H1 (cell line): ENCODE measurements around the gene RMDN2. TPM values are rescaled to one million over a fixed set of nuclear protein-coding genes. Genes with fewer than 3 reads are reported as not detected.

Experiments
- CTCF ChIA-PET: fragments of 300-600 bp; sonication (Branson Sonifier 250); formaldehyde crosslinking; loops from one replicate; lab custom pipeline; 2021; ENCODE audit not compliant: partially characterized antibody; lab: Charles Lee
- POLR2A ChIA-PET: fragments of 300-600 bp; sonication (Branson Sonifier 250); formaldehyde crosslinking; loops from one replicate; lab custom pipeline; 2021; ENCODE audit warnings: inconsistent platforms; ENCODE audit not compliant: partially characterized antibody; lab: Charles Lee
- DNase-seq, 2 experiments: peaks; one replicate each; pipeline versions ENCODE4 v3.0.0 to v3.0.0-alpha.2; 2010 to 2022; ENCODE audit warnings: low spot score in 2 of 2, low read depth in 1 of 2, mixed read lengths in 1 of 2
- FAIRE-seq: peaks from 2 replicates; lab custom pipeline; 2011; peaks lifted over from hg19 to GRCh38; lab: Jason Lieb, UNC
- H2AFZ ChIP-seq: 2 replicates; pipeline ENCODE4 v1.8.1; 2012; ENCODE audit warnings: low read length, inconsistent platforms
- H2AK5ac ChIP-seq: 2 replicates; pipeline ENCODE4 v1.6.1; 2013; ENCODE audit warnings: low read depth, low read length
- H2BK120ac ChIP-seq: replicated peaks from 2 replicates; pipeline ENCODE3; 2013; ENCODE audit warnings: low read depth, low read length, inconsistent platforms
- H2BK12ac ChIP-seq: 2 replicates; pipeline ENCODE4 v1.6.1; 2013; ENCODE audit warnings: low read depth, low read length
- H2BK15ac ChIP-seq: 2 replicates; pipeline ENCODE4 v1.6.1; 2013; ENCODE audit warnings: low read length
- H2BK20ac ChIP-seq: 2 replicates; pipeline ENCODE4 v1.6.1; 2013; ENCODE audit warnings: low read length
- H2BK5ac ChIP-seq: 2 replicates; pipeline ENCODE4 v1.6.1; 2013; ENCODE audit warnings: low read depth, low read length
- H3K14ac ChIP-seq: 2 replicates; pipeline ENCODE4 v1.6.1; 2013; ENCODE audit warnings: inconsistent platforms; ENCODE audit not compliant: insufficient read length
- H3K18ac ChIP-seq: 2 replicates; pipeline ENCODE4 v1.6.1; 2013; ENCODE audit warnings: low read length; ENCODE audit errors: extremely low read depth
- H3K23ac ChIP-seq: 2 replicates; pipeline ENCODE4 v1.6.1; 2013; ENCODE audit warnings: inconsistent platforms; ENCODE audit not compliant: insufficient read length
- H3K23me2 ChIP-seq: 2 replicates; pipeline ENCODE4 v1.6.1; 2013; ENCODE audit warnings: low read depth, low read length
- H3K27ac ChIP-seq: 2 replicates; pipeline ENCODE4 v1.6.1; 2011; ENCODE audit warnings: low read depth, low read length, inconsistent platforms
- H3K27me3 ChIP-seq, 4 experiments: replicated peaks in 1 of 4; 1 replicate in 1 of 4; 2 replicates in 3 of 4; pipeline versions ENCODE4 v1.6.1 to v1.8.1; 2011 to 2013; ENCODE audit warnings: low read length in 3 of 4, mild to moderate bottlenecking in 3 of 4, inconsistent platforms in 2 of 4, mixed read lengths in 2 of 4, moderate library complexity in 1 of 4; ENCODE audit not compliant: control insufficient read depth in 3 of 4, insufficient read depth in 3 of 4; ENCODE audit errors: extremely low read depth in 1 of 4
- H3K36me3 ChIP-seq, 4 experiments: 2 replicates each; pipeline versions ENCODE4 v1.6.1 to v1.8.1; 2011 to 2013; ENCODE audit warnings: mild to moderate bottlenecking in 4 of 4, low read length in 3 of 4, moderate library complexity in 2 of 4, control low read depth in 1 of 4, inconsistent platforms in 1 of 4; ENCODE audit not compliant: insufficient read depth in 4 of 4, control insufficient read depth in 2 of 4
- H3K4ac ChIP-seq: replicated peaks from 2 replicates; pipeline ENCODE3; 2013; ENCODE audit warnings: low read length, low read depth, mixed read lengths, inconsistent platforms; ENCODE audit not compliant: insufficient read length
- H3K4me1 ChIP-seq, 4 experiments: replicated peaks in 1 of 4; 1 replicate in 1 of 4; 2 replicates in 3 of 4; pipeline versions ENCODE4 v1.6.1 to v1.8.1; 2011 to 2013; ENCODE audit warnings: low read length in 3 of 4, inconsistent platforms in 2 of 4, mixed read lengths in 1 of 4; ENCODE audit not compliant: insufficient read depth in 4 of 4, control insufficient read depth in 3 of 4
- H3K4me2 ChIP-seq, 2 experiments: 2 replicates each; pipeline versions ENCODE4 v1.6.1 to v1.8.1; 2011 to 2013; ENCODE audit warnings: low read depth in 2 of 2, low read length in 2 of 2, control low read depth in 1 of 2, inconsistent platforms in 1 of 2, mild to moderate bottlenecking in 1 of 2; ENCODE audit not compliant: insufficient read depth in 1 of 2
- H3K4me3 ChIP-seq, 4 experiments: fragments of 200-600, 300-600 bp in 1 of 4; sonication (generic), shearing (Covaris generic), sonication (Bioruptor Twin) in 1 of 4; 2 replicates each; pipeline versions ENCODE4 v1.5.1 to v1.8.1; 2011 to 2016; ENCODE audit warnings: low read length in 4 of 4, low read depth in 3 of 4, control low read depth in 2 of 4, inconsistent platforms in 2 of 4, mild to moderate bottlenecking in 2 of 4, mixed read lengths in 1 of 4, moderate library complexity in 1 of 4; ENCODE audit not compliant: insufficient read depth in 2 of 4; ENCODE audit errors: extremely low read depth in 1 of 4
- H3K56ac ChIP-seq: replicated peaks from 2 replicates; pipeline ENCODE3; 2013; ENCODE audit warnings: low read depth, mild to moderate bottlenecking, mixed read lengths, low read length, inconsistent platforms; ENCODE audit not compliant: insufficient read length
- H3K79me1 ChIP-seq: 2 replicates; pipeline ENCODE4 v1.6.1; 2013; ENCODE audit warnings: low read depth, low read length, control low read depth
- H3K79me2 ChIP-seq, 2 experiments: 2 replicates each; pipeline versions ENCODE4 v1.6.1 to v1.8.1; 2012 to 2013; ENCODE audit warnings: low read length in 2 of 2, mild to moderate bottlenecking in 2 of 2, inconsistent platforms in 1 of 2; ENCODE audit not compliant: insufficient read depth in 2 of 2, control insufficient read depth in 1 of 2
- H3K9ac ChIP-seq, 4 experiments: replicated peaks in 1 of 4; 1 replicate in 1 of 4; 2 replicates in 3 of 4; pipeline versions ENCODE4 v1.6.1 to v1.8.1; 2011 to 2013; ENCODE audit warnings: low read depth in 3 of 4, low read length in 3 of 4, control low read depth in 2 of 4, mild to moderate bottlenecking in 2 of 4, moderate library complexity in 2 of 4, inconsistent platforms in 1 of 4; ENCODE audit errors: extremely low read depth in 1 of 4
- H3K9me3 ChIP-seq, 2 experiments: 2 replicates each; pipeline versions ENCODE4 v1.6.1 to v1.8.1; 2012 to 2013; ENCODE audit warnings: mild to moderate bottlenecking in 2 of 2, moderate library complexity in 2 of 2, control low read depth in 1 of 2, inconsistent platforms in 1 of 2, low read depth in 1 of 2, low read length in 1 of 2, mixed read lengths in 1 of 2; ENCODE audit not compliant: insufficient read depth in 2 of 2
- H4K20me1 ChIP-seq, 2 experiments: replicated peaks in 1 of 2; 2 replicates each; pipeline versions ENCODE3 to v1.8.1; 2011 to 2013; ENCODE audit warnings: inconsistent platforms in 2 of 2, low read length in 2 of 2, mild to moderate bottlenecking in 1 of 2; ENCODE audit not compliant: insufficient read depth in 2 of 2, control insufficient read depth in 1 of 2
- H4K5ac ChIP-seq: 2 replicates; pipeline ENCODE4 v1.6.1; 2013; ENCODE audit warnings: low read length, low read depth, mixed read lengths, inconsistent platforms; ENCODE audit not compliant: insufficient read length
- H4K8ac ChIP-seq: 2 replicates; pipeline ENCODE4 v1.8.0; 2013; ENCODE audit warnings: mild to moderate bottlenecking, moderate library complexity, low read length, inconsistent platforms; ENCODE audit not compliant: insufficient read depth; ENCODE audit errors: extremely low read depth
- H4K91ac ChIP-seq: replicated peaks from 2 replicates; pipeline ENCODE3; 2013; ENCODE audit warnings: low read length, mixed read lengths, inconsistent platforms; ENCODE audit not compliant: insufficient read length
- SIRT6 ChIP-seq: IDR thresholded peaks from one replicate; pipeline ENCODE4 v1.7.1; 2012; ENCODE audit warnings: low read length, inconsistent platforms
- SP1 ChIP-seq: IDR thresholded peaks from 2 replicates; pipeline ENCODE4 v1.6.1; 2011; ENCODE audit warnings: low read depth, low read length
- WGBS, 2 experiments: shearing (Covaris generic) in 1 of 2; methylation state at CpG; one replicate each; pipeline versions ENCODE4 v1.1.6 to v1.1.7; 2013 to 2015; ENCODE audit warnings: low lambda C conversion rate in 2 of 2, mixed read lengths in 2 of 2, inconsistent platforms in 1 of 2, low coverage in 1 of 2, missing lambda C conversion rate in 1 of 2; ENCODE audit not compliant: insufficient replicate concordance in 2 of 2, insufficient coverage in 1 of 2, insufficient read length in 1 of 2; ENCODE audit errors: extremely low coverage in 1 of 2, missing lambda C conversion rate in 1 of 2; 5-methylcytosine and 5-hydroxymethylcytosine counted together
- polyA plus RNA-seq, 7 experiments: library from polyadenylated mRNA; depleted of rRNA in 3 of 7; stranded (reverse) in 5 of 7; unstranded in 2 of 7; fragments of >200 nt in 5 of 7; fragments of 200-250 nt in 2 of 7; gene quantifications; 1 replicate in 5 of 7; 2 replicates in 1 of 7; 4 replicates in 1 of 7; pipeline versions ENCODE4 v1.2.1 to v1.2.3, GENCODE V29; 2011 to 2013; ENCODE audit warnings: missing spikeins in 2 of 7, mixed read lengths in 2 of 7
- total RNA-seq: library from RNA; stranded (reverse); fragmentation: NEBNext Ultra II Directional; extraction: Animal tissue kit (Norgen Biotek cat#: 25700); gene quantifications from 2 replicates; pipeline ENCODE4 v1.2.1, GENCODE V29; 2021

The RMDN2 gene
- total and polyA plus RNA-seq, 2 of the 8 experiments (the other 6 are each of a cell fraction or from before 2014, with no cell fraction given), result 0.53 to 3.0 TPM

GRCh38 chr2:37895140-37895539 lies 29.9 kb upstream of the RMDN2 start:
- H3K14ac ChIP-seq, result no peak overlapping the region
- H3K9ac ChIP-seq, result no peak overlapping the region
- no peaks in the 10 kb centered on the region for H3K79me1 ChIP-seq
- no peak overlapping the region for H3K27ac ChIP-seq
- no peak overlapping the region for H2BK5ac ChIP-seq
- no peak for DNase-seq
- no peaks in the 10 kb centered on the region for H3K4me1 ChIP-seq
- POLR2A ChIA-PET, result no interaction called here
- H3K27me3 ChIP-seq, result no peaks in the 10 kb centered on the region
- no peak overlapping the region for H3K4ac ChIP-seq
- CTCF ChIA-PET, result interaction anchor here (0.6 to 4.3 kb wide), 11 partner anchors 10 to 499 kb away, joined by 3 to 18 read pairs (median 3); no protein-coding TSS in a partner anchor
- H2AFZ ChIP-seq, result no peak overlapping the region
- H3K36me3 ChIP-seq, result no peaks in the 10 kb centered on the region
- H3K9me3 ChIP-seq, result peaks cover 0 to under 1% of the 10 kb centered on the region in 2 experiments; a peak in 1 of 4 replicates
- H3K18ac ChIP-seq, result no peak overlapping the region
- H4K8ac ChIP-seq, result no peak overlapping the region
- FAIRE-seq, result no peak
- no peak overlapping the region for H2BK120ac ChIP-seq
- H2AK5ac ChIP-seq, result no peak overlapping the region
- WGBS, 2 experiments, result 80% methylated on average over 3 of the region's 3 CpGs; no CpG with 5 or more reads in 1 of the 2 experiments
- H2BK15ac ChIP-seq, result no peak overlapping the region
- no peak overlapping the region for H4K91ac ChIP-seq
- H3K79me2 ChIP-seq, result no peaks in the 10 kb centered on the region
- H3K23ac ChIP-seq, result no peak overlapping the region
- TF ChIP-seq SP1 (no peak), SIRT6 (no peak)
- TF ChIP-seq, all 59 proteins: peak for 0
- no peaks in the 10 kb centered on the region for H4K20me1 ChIP-seq
- no peaks in the 10 kb centered on the region for H3K23me2 ChIP-seq
- no peak overlapping the region for H4K5ac ChIP-seq
- H3K4me3 ChIP-seq, result no peak overlapping the region
- H2BK20ac ChIP-seq, result no peak overlapping the region
- H3K4me2 ChIP-seq, result no peak overlapping the region
- no peak overlapping the region for H2BK12ac ChIP-seq
- no peak overlapping the region for H3K56ac ChIP-seq
